H1 (cell line): ENCODE data around the gene PRSS50. TPM values are rescaled to one million over a fixed set of nuclear protein-coding genes. Genes with fewer than 3 reads are reported as not detected.

Experiments used
- CTCF ChIA-PET: fragments of 300-600 bp; sonication (Branson Sonifier 250); formaldehyde crosslinking; loops from one replicate; lab custom pipeline; 2021; ENCODE audit not compliant: partially characterized antibody; lab: Charles Lee
- POLR2A ChIA-PET: fragments of 300-600 bp; sonication (Branson Sonifier 250); formaldehyde crosslinking; loops from one replicate; lab custom pipeline; 2021; ENCODE audit warnings: inconsistent platforms; ENCODE audit not compliant: partially characterized antibody; lab: Charles Lee
- DNase-seq, 2 experiments: peaks; one replicate each; pipeline versions ENCODE4 v3.0.0 to v3.0.0-alpha.2; 2010 to 2022; ENCODE audit warnings: low spot score in 2 of 2, low read depth in 1 of 2, mixed read lengths in 1 of 2
- FAIRE-seq: peaks from 2 replicates; lab custom pipeline; 2011; peaks lifted over from hg19 to GRCh38; lab: Jason Lieb, UNC
- H2AFZ ChIP-seq: 2 replicates; pipeline ENCODE4 v1.8.1; 2012; ENCODE audit warnings: low read length, inconsistent platforms
- H2AK5ac ChIP-seq: 2 replicates; pipeline ENCODE4 v1.6.1; 2013; ENCODE audit warnings: low read depth, low read length
- H2BK120ac ChIP-seq: replicated peaks from 2 replicates; pipeline ENCODE3; 2013; ENCODE audit warnings: low read depth, low read length, inconsistent platforms
- H2BK12ac ChIP-seq: 2 replicates; pipeline ENCODE4 v1.6.1; 2013; ENCODE audit warnings: low read depth, low read length
- H2BK15ac ChIP-seq: 2 replicates; pipeline ENCODE4 v1.6.1; 2013; ENCODE audit warnings: low read length
- H2BK20ac ChIP-seq: 2 replicates; pipeline ENCODE4 v1.6.1; 2013; ENCODE audit warnings: low read length
- H2BK5ac ChIP-seq: 2 replicates; pipeline ENCODE4 v1.6.1; 2013; ENCODE audit warnings: low read depth, low read length
- H3K14ac ChIP-seq: 2 replicates; pipeline ENCODE4 v1.6.1; 2013; ENCODE audit warnings: inconsistent platforms; ENCODE audit not compliant: insufficient read length
- H3K18ac ChIP-seq: 2 replicates; pipeline ENCODE4 v1.6.1; 2013; ENCODE audit warnings: low read length; ENCODE audit errors: extremely low read depth
- H3K23ac ChIP-seq: 2 replicates; pipeline ENCODE4 v1.6.1; 2013; ENCODE audit warnings: inconsistent platforms; ENCODE audit not compliant: insufficient read length
- H3K23me2 ChIP-seq: 2 replicates; pipeline ENCODE4 v1.6.1; 2013; ENCODE audit warnings: low read depth, low read length
- H3K27ac ChIP-seq: 2 replicates; pipeline ENCODE4 v1.6.1; 2011; ENCODE audit warnings: low read depth, low read length, inconsistent platforms
- H3K27me3 ChIP-seq, 4 experiments: replicated peaks in 1 of 4; 1 replicate in 1 of 4; 2 replicates in 3 of 4; pipeline versions ENCODE4 v1.6.1 to v1.8.1; 2011 to 2013; ENCODE audit warnings: low read length in 3 of 4, mild to moderate bottlenecking in 3 of 4, inconsistent platforms in 2 of 4, mixed read lengths in 2 of 4, moderate library complexity in 1 of 4; ENCODE audit not compliant: control insufficient read depth in 3 of 4, insufficient read depth in 3 of 4; ENCODE audit errors: extremely low read depth in 1 of 4
- H3K36me3 ChIP-seq, 4 experiments: 2 replicates each; pipeline versions ENCODE4 v1.6.1 to v1.8.1; 2011 to 2013; ENCODE audit warnings: mild to moderate bottlenecking in 4 of 4, low read length in 3 of 4, moderate library complexity in 2 of 4, control low read depth in 1 of 4, inconsistent platforms in 1 of 4; ENCODE audit not compliant: insufficient read depth in 4 of 4, control insufficient read depth in 2 of 4
- H3K4ac ChIP-seq: replicated peaks from 2 replicates; pipeline ENCODE3; 2013; ENCODE audit warnings: low read length, low read depth, mixed read lengths, inconsistent platforms; ENCODE audit not compliant: insufficient read length
- H3K4me1 ChIP-seq, 4 experiments: replicated peaks in 1 of 4; 1 replicate in 1 of 4; 2 replicates in 3 of 4; pipeline versions ENCODE4 v1.6.1 to v1.8.1; 2011 to 2013; ENCODE audit warnings: low read length in 3 of 4, inconsistent platforms in 2 of 4, mixed read lengths in 1 of 4; ENCODE audit not compliant: insufficient read depth in 4 of 4, control insufficient read depth in 3 of 4
- H3K4me2 ChIP-seq, 2 experiments: 2 replicates each; pipeline versions ENCODE4 v1.6.1 to v1.8.1; 2011 to 2013; ENCODE audit warnings: low read depth in 2 of 2, low read length in 2 of 2, control low read depth in 1 of 2, inconsistent platforms in 1 of 2, mild to moderate bottlenecking in 1 of 2; ENCODE audit not compliant: insufficient read depth in 1 of 2
- H3K4me3 ChIP-seq, 4 experiments: fragments of 200-600, 300-600 bp in 1 of 4; sonication (generic), shearing (Covaris generic), sonication (Bioruptor Twin) in 1 of 4; 2 replicates each; pipeline versions ENCODE4 v1.5.1 to v1.8.1; 2011 to 2016; ENCODE audit warnings: low read length in 4 of 4, low read depth in 3 of 4, control low read depth in 2 of 4, inconsistent platforms in 2 of 4, mild to moderate bottlenecking in 2 of 4, mixed read lengths in 1 of 4, moderate library complexity in 1 of 4; ENCODE audit not compliant: insufficient read depth in 2 of 4; ENCODE audit errors: extremely low read depth in 1 of 4
- H3K56ac ChIP-seq: replicated peaks from 2 replicates; pipeline ENCODE3; 2013; ENCODE audit warnings: low read depth, mild to moderate bottlenecking, mixed read lengths, low read length, inconsistent platforms; ENCODE audit not compliant: insufficient read length
- H3K79me1 ChIP-seq: 2 replicates; pipeline ENCODE4 v1.6.1; 2013; ENCODE audit warnings: low read depth, low read length, control low read depth
- H3K79me2 ChIP-seq, 2 experiments: 2 replicates each; pipeline versions ENCODE4 v1.6.1 to v1.8.1; 2012 to 2013; ENCODE audit warnings: low read length in 2 of 2, mild to moderate bottlenecking in 2 of 2, inconsistent platforms in 1 of 2; ENCODE audit not compliant: insufficient read depth in 2 of 2, control insufficient read depth in 1 of 2
- H3K9ac ChIP-seq, 4 experiments: replicated peaks in 1 of 4; 1 replicate in 1 of 4; 2 replicates in 3 of 4; pipeline versions ENCODE4 v1.6.1 to v1.8.1; 2011 to 2013; ENCODE audit warnings: low read depth in 3 of 4, low read length in 3 of 4, control low read depth in 2 of 4, mild to moderate bottlenecking in 2 of 4, moderate library complexity in 2 of 4, inconsistent platforms in 1 of 4; ENCODE audit errors: extremely low read depth in 1 of 4
- H3K9me3 ChIP-seq, 2 experiments: 2 replicates each; pipeline versions ENCODE4 v1.6.1 to v1.8.1; 2012 to 2013; ENCODE audit warnings: mild to moderate bottlenecking in 2 of 2, moderate library complexity in 2 of 2, control low read depth in 1 of 2, inconsistent platforms in 1 of 2, low read depth in 1 of 2, low read length in 1 of 2, mixed read lengths in 1 of 2; ENCODE audit not compliant: insufficient read depth in 2 of 2
- H4K20me1 ChIP-seq, 2 experiments: replicated peaks in 1 of 2; 2 replicates each; pipeline versions ENCODE3 to v1.8.1; 2011 to 2013; ENCODE audit warnings: inconsistent platforms in 2 of 2, low read length in 2 of 2, mild to moderate bottlenecking in 1 of 2; ENCODE audit not compliant: insufficient read depth in 2 of 2, control insufficient read depth in 1 of 2
- H4K5ac ChIP-seq: 2 replicates; pipeline ENCODE4 v1.6.1; 2013; ENCODE audit warnings: low read length, low read depth, mixed read lengths, inconsistent platforms; ENCODE audit not compliant: insufficient read length
- H4K8ac ChIP-seq: 2 replicates; pipeline ENCODE4 v1.8.0; 2013; ENCODE audit warnings: mild to moderate bottlenecking, moderate library complexity, low read length, inconsistent platforms; ENCODE audit not compliant: insufficient read depth; ENCODE audit errors: extremely low read depth
- H4K91ac ChIP-seq: replicated peaks from 2 replicates; pipeline ENCODE3; 2013; ENCODE audit warnings: low read length, mixed read lengths, inconsistent platforms; ENCODE audit not compliant: insufficient read length
- BACH1 ChIP-seq: IDR thresholded peaks from 2 replicates; pipeline ENCODE4 v1.6.1; 2012; ENCODE audit warnings: low read length, improper control_type of control experiment
- BCL11A ChIP-seq, 2 experiments: IDR thresholded peaks; one replicate each; pipeline ENCODE4 v1.6.1; 2011; ENCODE audit warnings: low read depth in 2 of 2, low read length in 2 of 2, mild to moderate bottlenecking in 2 of 2
- CHD2 ChIP-seq: IDR thresholded peaks from 2 replicates; pipeline ENCODE4 v1.6.1; 2012; ENCODE audit warnings: low read length, improper control_type of control experiment
- GABPA ChIP-seq: IDR thresholded peaks from 2 replicates; pipeline ENCODE4 v1.6.1; 2011; ENCODE audit warnings: mild to moderate bottlenecking, low read length, moderate library complexity, borderline replicate concordance; ENCODE audit not compliant: insufficient read depth
- MAFK ChIP-seq: IDR thresholded peaks from 2 replicates; pipeline ENCODE4 v1.6.1; 2012; ENCODE audit warnings: low read depth, mild to moderate bottlenecking, improper control_type of control experiment, low read length
- RXRA ChIP-seq: IDR thresholded peaks from 2 replicates; pipeline ENCODE4 v1.6.1; 2011; ENCODE audit warnings: low read depth, mild to moderate bottlenecking, low read length, moderate library complexity; ENCODE audit not compliant: insufficient read depth
- SP4 ChIP-seq: IDR thresholded peaks from 2 replicates; pipeline ENCODE4 v1.6.1; 2012; ENCODE audit warnings: low read length, inconsistent platforms
- TAF1 ChIP-seq: IDR thresholded peaks from 2 replicates; pipeline ENCODE4 v1.6.1; 2011; ENCODE audit warnings: mild to moderate bottlenecking, low read depth, low read length
- TAF7 ChIP-seq: optimal IDR thresholded peaks from 2 replicates; pipeline ENCODE3; 2011; ENCODE audit warnings: low read depth, mild to moderate bottlenecking, inconsistent platforms, low read length, moderate library complexity, borderline replicate concordance
- WGBS, 2 experiments: shearing (Covaris generic) in 1 of 2; methylation state at CpG; one replicate each; pipeline versions ENCODE4 v1.1.6 to v1.1.7; 2013 to 2015; ENCODE audit warnings: low lambda C conversion rate in 2 of 2, mixed read lengths in 2 of 2, inconsistent platforms in 1 of 2, low coverage in 1 of 2, missing lambda C conversion rate in 1 of 2; ENCODE audit not compliant: insufficient replicate concordance in 2 of 2, insufficient coverage in 1 of 2, insufficient read length in 1 of 2; ENCODE audit errors: extremely low coverage in 1 of 2, missing lambda C conversion rate in 1 of 2; 5-methylcytosine and 5-hydroxymethylcytosine counted together
- polyA plus RNA-seq, 7 experiments: library from polyadenylated mRNA; depleted of rRNA in 3 of 7; stranded (reverse) in 5 of 7; unstranded in 2 of 7; fragments of >200 nt in 5 of 7; fragments of 200-250 nt in 2 of 7; gene quantifications; 1 replicate in 5 of 7; 2 replicates in 1 of 7; 4 replicates in 1 of 7; pipeline versions ENCODE4 v1.2.1 to v1.2.3, GENCODE V29; 2011 to 2013; ENCODE audit warnings: missing spikeins in 2 of 7, mixed read lengths in 2 of 7
- total RNA-seq: library from RNA; stranded (reverse); fragmentation: NEBNext Ultra II Directional; extraction: Animal tissue kit (Norgen Biotek cat#: 25700); gene quantifications from 2 replicates; pipeline ENCODE4 v1.2.1, GENCODE V29; 2021
- TF ChIP-seq, protein P1 (sequence below): IDR thresholded peaks from 2 replicates; pipeline ENCODE4 v1.6.1; 2011; ENCODE audit warnings: low read depth, mild to moderate bottlenecking, low read length; ENCODE audit not compliant: insufficient read depth
- TF ChIP-seq, protein P2 (sequence below): IDR thresholded peaks from 2 replicates; pipeline ENCODE4 v1.6.1; 2012; ENCODE audit warnings: low read length, inconsistent platforms

PRSS50 gene
- total and polyA plus RNA-seq, 2 of the 8 experiments (the other 6 are each of a cell fraction or from before 2014, with no cell fraction given): 0.47 to 0.71 TPM

DNA sequence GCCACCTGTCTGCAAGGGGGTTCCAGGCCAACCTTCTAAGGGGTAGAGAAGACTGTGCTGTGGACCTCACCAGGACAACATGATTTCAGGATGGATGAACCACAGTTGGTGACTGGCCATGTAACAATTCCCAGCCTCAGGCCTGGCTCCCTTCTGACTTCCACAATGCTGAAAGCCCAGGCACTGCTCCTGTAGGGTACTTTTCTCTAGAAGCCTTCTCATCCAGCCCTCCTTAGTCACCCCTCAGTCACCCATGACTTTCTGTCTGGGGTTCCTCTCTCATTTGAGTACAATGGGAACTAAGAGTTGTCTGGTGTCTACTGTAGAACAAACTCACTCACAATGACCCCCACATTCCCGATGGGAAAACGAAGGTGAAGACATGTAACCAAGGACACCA is 32.8 kb downstream of the PRSS50 start:
- H3K4me1 ChIP-seq: peaks cover 0 to 3% (median 0%) of the 10 kb centered on the region in 4 experiments; a peak in 1 of 7 replicates
- no peak overlapping the region for H2AFZ ChIP-seq
- H3K79me2 ChIP-seq: no peaks in the 10 kb centered on the region
- H2BK20ac ChIP-seq: no peak overlapping the region
- no peaks in the 10 kb centered on the region for H3K36me3 ChIP-seq
- H3K9me3 ChIP-seq: no peaks in the 10 kb centered on the region
- no peak overlapping the region for H3K23ac ChIP-seq
- POLR2A ChIA-PET: interaction anchor here (1.2 kb wide), 1 partner anchor 14 kb away, joined by 3 read pairs; no protein-coding TSS in a partner anchor
- FAIRE-seq (no peak), DNase-seq (no peak)
- H3K14ac ChIP-seq: no peak overlapping the region
- H2AK5ac ChIP-seq: no peak overlapping the region; the same call in 1 of the 2 replicates
- H3K56ac ChIP-seq: no peak overlapping the region
- H2BK12ac ChIP-seq: no peak overlapping the region
- no peaks in the 10 kb centered on the region for H3K23me2 ChIP-seq
- CTCF ChIA-PET: interaction anchor here (0.9 to 10.3 kb wide), 14 partner anchors 10 to 318 kb away, joined by 3 to 64 read pairs (median 4); partner anchors contain the start of gene ALS2CL
- H4K8ac ChIP-seq: no peak overlapping the region
- peaks cover 0 to 2% of the 10 kb centered on the region in 2 experiments for H4K20me1 ChIP-seq
- no peak overlapping the region for H3K4me3 ChIP-seq
- no peaks in the 10 kb centered on the region for H3K79me1 ChIP-seq
- no peak overlapping the region for H4K5ac ChIP-seq
- no peak overlapping the region for H3K9ac ChIP-seq
- H3K27me3 ChIP-seq: no peaks in the 10 kb centered on the region
- no peak overlapping the region for H3K18ac ChIP-seq
- no peak overlapping the region for H3K27ac ChIP-seq
- H3K4me2 ChIP-seq: no peak overlapping the region
- H2BK120ac ChIP-seq: no peak overlapping the region
- WGBS, 2 experiments: 80% methylated on average over 2 of the region's 2 CpGs; no CpG with 5 or more reads in 1 of the 2 experiments
- H3K4ac ChIP-seq: no peak overlapping the region
- no peak overlapping the region for H2BK5ac ChIP-seq
- no peak overlapping the region for H4K91ac ChIP-seq
- no peak overlapping the region for H2BK15ac ChIP-seq
- TF ChIP-seq GABPA (no peak), MAFK (no peak), TAF1 (no peak), RXRA (no peak), CHD2 (no peak), SP4 (no peak), BCL11A (IDR thresholded peaks at IDR 0.05; ENCODE audit: low read depth in 2 of 2, low read length in 2 of 2) (no peak), TAF7 (no peak), BACH1 (no peak)
- TF ChIP-seq, protein P1, sequence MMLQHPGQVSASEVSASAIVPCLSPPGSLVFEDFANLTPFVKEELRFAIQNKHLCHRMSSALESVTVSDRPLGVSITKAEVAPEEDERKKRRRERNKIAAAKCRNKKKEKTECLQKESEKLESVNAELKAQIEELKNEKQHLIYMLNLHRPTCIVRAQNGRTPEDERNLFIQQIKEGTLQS: no peak
- TF ChIP-seq, protein P2, sequence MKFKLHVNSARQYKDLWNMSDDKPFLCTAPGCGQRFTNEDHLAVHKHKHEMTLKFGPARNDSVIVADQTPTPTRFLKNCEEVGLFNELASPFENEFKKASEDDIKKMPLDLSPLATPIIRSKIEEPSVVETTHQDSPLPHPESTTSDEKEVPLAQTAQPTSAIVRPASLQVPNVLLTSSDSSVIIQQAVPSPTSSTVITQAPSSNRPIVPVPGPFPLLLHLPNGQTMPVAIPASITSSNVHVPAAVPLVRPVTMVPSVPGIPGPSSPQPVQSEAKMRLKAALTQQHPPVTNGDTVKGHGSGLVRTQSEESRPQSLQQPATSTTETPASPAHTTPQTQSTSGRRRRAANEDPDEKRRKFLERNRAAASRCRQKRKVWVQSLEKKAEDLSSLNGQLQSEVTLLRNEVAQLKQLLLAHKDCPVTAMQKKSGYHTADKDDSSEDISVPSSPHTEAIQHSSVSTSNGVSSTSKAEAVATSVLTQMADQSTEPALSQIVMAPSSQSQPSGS: no peak
